OCI-M1 (cell line): Measurements from ENCODE around the gene GUCY1A2.
A peak's percentile ranks its signal among the peaks of the same experiment; 100 is the strongest.

Experiments
- DNase-seq: peaks from one replicate; lab custom pipeline; 2025; lab: John Stamatoyannopoulos, UW

The GUCY1A2 gene

GRCh38 chr11:106733635-106734034, 284.6 kb downstream of the GUCY1A2 start:
- no peak for DNase-seq

GRCh38 chr11:106728859-106729258, 289.4 kb downstream of the GUCY1A2 start:
- no peak for DNase-seq

GRCh38 chr11:106728379-106728778, 289.9 kb downstream of the GUCY1A2 start:
- DNase-seq, result no peak

GRCh38 chr11:106727256-106727655, 291.0 kb downstream of the GUCY1A2 start:
- DNase-seq, result no peak

DNA sequence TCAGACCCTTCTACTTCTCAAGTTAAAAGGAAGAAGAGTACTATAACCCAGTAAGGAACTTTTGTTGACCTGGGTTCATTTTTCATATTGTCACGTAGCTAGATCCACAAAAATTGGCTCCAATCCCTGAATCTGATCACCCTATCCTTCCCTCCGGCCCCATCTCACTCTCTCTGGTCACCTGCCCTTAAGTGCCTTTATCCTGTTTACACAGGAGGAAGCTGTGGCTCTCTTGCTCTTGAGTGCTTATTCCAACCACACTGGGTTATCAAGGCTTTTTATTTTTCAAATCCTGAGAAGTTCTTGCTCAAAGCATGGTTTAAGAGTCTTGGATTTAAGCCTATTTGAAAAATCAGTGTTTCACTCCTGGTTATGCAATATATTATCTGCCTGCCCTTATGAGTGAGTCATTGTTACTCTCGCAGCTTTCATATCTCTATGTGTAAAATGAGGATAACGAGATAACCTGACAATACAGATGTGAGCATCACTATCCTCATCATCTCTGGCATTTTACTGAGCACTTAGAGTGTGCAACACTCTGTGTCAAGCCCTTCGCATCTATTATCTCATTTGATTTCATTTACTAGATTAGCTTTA, 293.9 kb downstream of the GUCY1A2 start:
- no peak for DNase-seq

GRCh38 chr11:106723071-106723470, 295.2 kb downstream of the GUCY1A2 start:
- DNase-seq, result no peak

- DNase-seq, result no peak
These were observed 301.1 kb downstream of the GUCY1A2 start for GRCh38 chr11:106717222-106717621.

DNA sequence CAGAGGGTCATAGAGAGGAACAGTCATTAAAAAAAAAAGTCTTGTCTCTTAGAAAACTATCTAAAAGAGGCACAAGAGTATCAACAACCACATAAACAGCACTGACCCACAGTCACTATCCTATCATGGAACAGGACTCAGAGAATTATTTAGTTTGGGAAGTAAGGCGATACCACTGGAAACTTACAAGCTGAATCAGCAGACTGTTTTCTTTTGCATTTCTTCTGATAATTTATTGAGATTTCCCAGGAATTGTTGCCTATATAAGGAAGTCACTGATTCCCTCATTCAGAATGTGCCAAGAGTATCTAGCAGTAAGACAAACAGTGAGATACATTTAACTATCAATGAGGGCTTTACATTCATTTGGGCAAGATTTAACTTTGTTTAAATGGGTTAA, 304.1 kb downstream of the GUCY1A2 start:
- DNase-seq, result no peak

- no peak for DNase-seq
These were observed 309.9 kb downstream of the GUCY1A2 start for GRCh38 chr11:106708348-106708747.

GRCh38 chr11:106706355-106706754, 311.9 kb downstream of the GUCY1A2 start:
- DNase-seq, result no peak

DNA sequence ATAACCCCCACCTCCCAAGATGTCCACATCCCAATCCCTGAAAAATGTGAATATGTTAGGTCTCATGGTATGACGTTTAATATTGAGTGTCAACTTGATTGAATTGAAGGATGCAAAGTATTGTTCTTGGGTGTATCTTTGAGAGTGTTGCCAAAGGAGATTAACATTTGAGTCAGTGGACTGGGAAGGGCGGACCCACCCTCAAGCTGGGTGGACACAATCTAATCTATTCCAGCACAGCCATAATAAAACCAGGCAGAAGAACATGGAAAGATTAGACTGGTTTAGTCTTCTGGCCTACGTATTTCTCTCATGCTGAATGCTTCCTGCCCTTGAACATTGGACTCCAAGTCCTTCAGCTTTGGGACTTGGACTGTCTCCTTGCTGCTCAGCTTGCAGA, 315.5 kb downstream of the GUCY1A2 start:
- DNase-seq, result no peak

DNA sequence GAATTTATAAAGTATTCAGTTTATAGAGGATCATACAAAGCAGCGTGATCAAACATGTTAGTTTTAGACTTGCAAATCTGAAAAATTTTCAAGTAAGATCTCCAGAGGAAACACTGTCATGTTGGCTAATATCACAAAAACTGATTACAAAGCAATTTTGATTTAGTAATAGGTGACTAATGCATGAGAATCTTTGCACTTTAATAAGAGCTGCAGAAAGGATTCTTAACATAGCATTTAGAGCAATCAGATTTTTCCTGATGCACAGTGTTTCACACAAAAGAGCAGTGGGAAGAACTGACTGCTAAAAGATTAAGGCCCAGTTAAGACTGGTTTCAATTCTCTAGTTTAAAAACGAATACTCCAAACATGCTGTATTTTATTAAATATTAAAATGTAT, 321.2 kb downstream of the GUCY1A2 start:
- no peak for DNase-seq

GRCh38 chr11:106695506-106695905, 322.8 kb downstream of the GUCY1A2 start:
- no peak for DNase-seq

DNA sequence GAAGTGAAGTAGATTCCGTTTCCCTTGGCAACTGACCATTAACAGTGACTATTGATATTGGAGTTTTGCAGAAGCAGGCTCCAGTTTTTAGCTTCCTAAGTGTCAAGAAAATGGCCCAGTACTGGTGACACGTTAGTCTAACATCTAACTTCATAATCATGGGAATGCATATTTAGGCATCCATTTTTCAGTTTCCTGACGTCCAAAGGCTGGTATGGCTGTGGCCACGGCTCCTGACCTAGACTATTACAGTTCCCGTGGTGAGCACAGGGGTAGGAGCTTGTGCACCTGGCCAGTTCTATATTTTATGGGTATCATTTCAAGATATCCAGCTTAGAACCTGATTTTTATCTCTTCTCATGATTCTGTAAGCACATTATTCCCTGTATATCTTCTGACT, 323.8 kb downstream of the GUCY1A2 start:
- DNase-seq, result no peak

- no peak for DNase-seq
These were observed 326.4 kb downstream of the GUCY1A2 start for GRCh38 chr11:106691807-106692365.

GRCh38 chr11:106690923-106691322, 327.4 kb downstream of the GUCY1A2 start:
- no peak for DNase-seq

DNA sequence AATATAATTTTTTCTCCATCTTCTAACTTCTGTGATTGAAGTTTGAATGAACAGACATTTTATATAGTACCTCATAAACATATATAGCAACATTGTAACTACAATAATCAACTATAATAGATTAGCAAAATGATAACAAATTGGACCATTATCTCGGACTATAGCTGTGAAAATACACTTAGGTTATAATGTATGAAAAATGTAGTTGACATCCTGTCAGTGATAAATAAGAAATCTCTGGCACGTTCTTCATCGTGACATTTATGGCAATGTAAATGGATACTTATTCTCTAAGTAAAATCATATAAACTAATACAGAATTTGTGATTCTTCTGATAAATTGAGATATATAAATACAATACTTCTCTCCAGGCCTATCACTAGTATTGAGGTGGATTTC, 333.3 kb downstream of the GUCY1A2 start:
- no peak for DNase-seq

DNA sequence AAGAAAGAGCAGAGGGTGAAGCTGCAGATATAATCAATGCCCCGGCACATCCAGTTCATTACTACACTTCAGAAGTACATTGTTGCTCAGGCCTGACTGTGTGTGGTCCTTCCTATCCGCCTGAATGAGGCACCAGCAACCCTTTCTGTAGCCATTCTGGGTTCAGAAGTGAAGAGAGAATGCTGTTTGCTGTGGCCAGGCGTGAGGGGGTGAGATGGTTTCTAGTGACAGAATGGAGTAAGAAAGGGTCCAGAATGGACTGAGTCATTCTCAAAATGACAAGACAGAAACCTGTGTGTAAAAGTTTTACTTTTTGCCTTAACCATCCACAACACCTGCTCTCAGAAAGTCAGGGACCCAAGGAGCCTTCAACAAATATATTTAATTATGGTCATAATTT, 334.8 kb downstream of the GUCY1A2 start:
- no peak for DNase-seq

- no peak for DNase-seq
These were observed 336.8 kb downstream of the GUCY1A2 start for GRCh38 chr11:106681435-106681834.

- no peak for DNase-seq
These were observed 338.7 kb downstream of the GUCY1A2 start for GRCh38 chr11:106679581-106679980.

GRCh38 chr11:106679181-106679580, 339.1 kb downstream of the GUCY1A2 start:
- DNase-seq, result no peak

- DNase-seq, result no peak
These were observed 348.2 kb downstream of the GUCY1A2 start for GRCh38 chr11:106670069-106670468.

- peak; percentile 51 for DNase-seq
These were observed 350.1 kb downstream of the GUCY1A2 start for GRCh38 chr11:106668147-106668546.

- no peak for DNase-seq
These were observed 361.6 kb downstream of the GUCY1A2 start for GRCh38 chr11:106656646-106657045.
